H1 (cell line): ENCODE results near the gene SLC25A36. TPM values are rescaled to one million over a fixed set of nuclear protein-coding genes. Genes with fewer than 3 reads are reported as not detected.

Source experiments
- ASH2L ChIP-seq: fragments of 200-600, 300-600 bp; sonication (generic); IDR thresholded peaks from one replicate; pipeline ENCODE4 v1.7.1; 2017; ENCODE audit warnings: low read length
- BACH1 ChIP-seq: IDR thresholded peaks from 2 replicates; pipeline ENCODE4 v1.6.1; 2012; ENCODE audit warnings: low read length, improper control_type of control experiment
- CBX5 ChIP-seq: fragments of 300-800, 300-1000 bp; sonication (generic); IDR thresholded peaks from 2 replicates; pipeline ENCODE4 v1.7.1; 2016; ENCODE audit warnings: antibody characterized with exemption, low read length, low read depth
- CBX8 ChIP-seq: fragments of 300-800, 300-1000 bp; sonication (generic); IDR thresholded peaks from 2 replicates; pipeline ENCODE4 v1.7.1; 2016; ENCODE audit warnings: low read depth, low read length, borderline replicate concordance
- CEBPB ChIP-seq: IDR thresholded peaks from 2 replicates; pipeline ENCODE4 v1.6.1; 2012; ENCODE audit warnings: low read depth, low read length
- CHD1 ChIP-seq: IDR thresholded peaks from 2 replicates; pipeline ENCODE4 v1.6.1; 2012; ENCODE audit warnings: low read depth, low read length, improper control_type of control experiment
- CHD2 ChIP-seq: IDR thresholded peaks from 2 replicates; pipeline ENCODE4 v1.6.1; 2012; ENCODE audit warnings: low read length, improper control_type of control experiment
- CTBP2 ChIP-seq: IDR thresholded peaks from 2 replicates; pipeline ENCODE4 v1.7.0; 2011; ENCODE audit warnings: borderline replicate concordance, mild to moderate bottlenecking, moderate library complexity, mixed read lengths, low read length; ENCODE audit not compliant: insufficient read depth, insufficient read length
- EGR1 ChIP-seq: IDR thresholded peaks from 2 replicates; pipeline ENCODE4 v1.6.1; 2011; ENCODE audit warnings: low read depth, low read length, borderline replicate concordance
- FOSL1 ChIP-seq: IDR thresholded peaks from 2 replicates; pipeline ENCODE4 v1.6.1; 2011; ENCODE audit warnings: mild to moderate bottlenecking, low read depth, low read length, moderate library complexity; ENCODE audit not compliant: insufficient read depth
- HDAC2 ChIP-seq, 2 experiments: fragments of 300-600 bp in 1 of 2; sonication (generic) in 1 of 2; IDR thresholded peaks; 2 replicates each; pipeline ENCODE4 v1.6.1; 2011 to 2012; ENCODE audit warnings: low read depth in 2 of 2, low read length in 2 of 2, mild to moderate bottlenecking in 2 of 2, moderate library complexity in 2 of 2, borderline replicate concordance in 1 of 2, inconsistent platforms in 1 of 2
- KDM1A ChIP-seq: fragments of 200-600, 300-600 bp; sonication (generic); IDR thresholded peaks from 2 replicates; pipeline ENCODE4 v1.7.1; 2016; ENCODE audit warnings: mild to moderate bottlenecking, low read length, borderline replicate concordance
- KDM4A ChIP-seq: IDR thresholded peaks from one replicate; pipeline ENCODE4 v1.7.1; 2012; ENCODE audit warnings: low read depth, mild to moderate bottlenecking, moderate library complexity, low read length, inconsistent platforms; ENCODE audit not compliant: severe bottlenecking
- MAFK ChIP-seq: IDR thresholded peaks from 2 replicates; pipeline ENCODE4 v1.6.1; 2012; ENCODE audit warnings: low read depth, mild to moderate bottlenecking, improper control_type of control experiment, low read length
- PHF8 ChIP-seq: fragments of 200-600 bp; sonication (generic); conservative IDR thresholded peaks from 2 replicates; pipeline ENCODE4 v1.7.1; 2012; ENCODE audit warnings: low read depth, mild to moderate bottlenecking, inconsistent platforms, low read length, moderate library complexity
- RAD21 ChIP-seq, 2 experiments: IDR thresholded peaks in 1 of 2; conservative IDR thresholded peaks in 1 of 2; 2 replicates each; pipeline ENCODE4 v1.6.1; 2011; ENCODE audit warnings: low read depth in 2 of 2, low read length in 2 of 2, improper control_type of control experiment in 1 of 2, inconsistent platforms in 1 of 2, mild to moderate bottlenecking in 1 of 2, moderate library complexity in 1 of 2
- RFX5 ChIP-seq: IDR thresholded peaks from 2 replicates; pipeline ENCODE4 v1.6.1; 2011; ENCODE audit warnings: low read depth, low read length, improper control_type of control experiment, borderline replicate concordance
- RXRA ChIP-seq: IDR thresholded peaks from 2 replicates; pipeline ENCODE4 v1.6.1; 2011; ENCODE audit warnings: low read depth, mild to moderate bottlenecking, low read length, moderate library complexity; ENCODE audit not compliant: insufficient read depth
- SP1 ChIP-seq: IDR thresholded peaks from 2 replicates; pipeline ENCODE4 v1.6.1; 2011; ENCODE audit warnings: low read depth, low read length
- SP2 ChIP-seq: IDR thresholded peaks from 2 replicates; pipeline ENCODE4 v1.6.1; 2012; ENCODE audit warnings: mild to moderate bottlenecking, low read length, inconsistent platforms
- YY1 ChIP-seq: IDR thresholded peaks from 2 replicates; pipeline ENCODE4 v1.6.1; 2011; ENCODE audit warnings: low read depth, mild to moderate bottlenecking, low read length
- ZNF274 ChIP-seq: IDR thresholded peaks from 2 replicates; pipeline ENCODE4 v1.7.0; 2012; ENCODE audit warnings: low read length, borderline replicate concordance; ENCODE audit errors: extremely low read depth
- polyA plus RNA-seq, 7 experiments: library from polyadenylated mRNA; depleted of rRNA in 3 of 7; stranded (reverse) in 5 of 7; unstranded in 2 of 7; fragments of >200 nt in 5 of 7; fragments of 200-250 nt in 2 of 7; gene quantifications; 1 replicate in 5 of 7; 2 replicates in 1 of 7; 4 replicates in 1 of 7; pipeline versions ENCODE4 v1.2.1 to v1.2.3, GENCODE V29; 2011 to 2013; ENCODE audit warnings: missing spikeins in 2 of 7, mixed read lengths in 2 of 7
- total RNA-seq: library from RNA; stranded (reverse); fragmentation: NEBNext Ultra II Directional; extraction: Animal tissue kit (Norgen Biotek cat#: 25700); gene quantifications from 2 replicates; pipeline ENCODE4 v1.2.1, GENCODE V29; 2021
- TF ChIP-seq, protein P1 (sequence below): IDR thresholded peaks from 2 replicates; pipeline ENCODE4 v1.6.1; 2011; ENCODE audit warnings: low read length, improper control_type of control experiment

Gene SLC25A36
- total and polyA plus RNA-seq, 2 of the 8 experiments (the other 6 are each of a cell fraction or from before 2014, with no cell fraction given), result 42.9 to 71.8 TPM

DNA sequence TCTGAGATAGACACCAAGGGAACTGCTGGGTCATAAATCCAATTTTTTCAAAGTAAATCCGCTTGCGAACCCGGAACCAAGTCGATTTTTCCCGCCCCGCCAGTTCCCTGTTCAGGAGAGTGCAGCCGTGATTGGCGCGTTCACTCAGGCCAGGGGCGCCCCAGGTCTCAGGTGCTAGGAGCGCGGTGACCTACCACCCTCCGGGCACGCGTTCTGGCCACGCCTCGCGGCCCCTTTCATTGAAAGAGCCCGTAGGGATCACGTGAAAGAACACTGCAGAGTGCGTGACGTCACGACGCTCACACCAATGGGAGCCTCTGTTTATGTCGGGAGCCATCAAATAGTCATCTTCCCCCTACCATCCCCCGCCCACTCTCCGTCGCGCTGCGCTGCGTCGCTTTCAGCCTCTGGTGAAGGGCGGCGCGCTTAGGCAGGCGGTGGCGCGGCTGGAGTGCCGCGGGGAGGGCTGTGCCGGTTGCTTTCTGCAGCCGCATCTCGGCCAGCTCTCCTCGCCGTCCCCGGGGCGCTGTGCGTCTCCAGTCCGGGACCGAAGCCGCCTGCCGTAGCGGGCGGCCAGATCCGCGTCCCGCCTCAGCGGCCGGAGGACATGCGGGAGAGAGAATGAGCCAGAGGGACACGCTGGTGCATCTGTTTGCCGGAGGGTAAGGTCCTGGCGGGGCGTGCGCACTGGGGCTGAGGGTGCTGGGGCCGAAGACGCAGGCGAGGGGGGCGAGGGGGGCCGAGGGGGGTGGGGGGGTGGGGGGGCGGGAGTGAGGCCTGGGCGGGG lies at the start of gene SLC25A36 (continued):
- TF ChIP-seq CHD2, result peak; percentile 67
- TF ChIP-seq FOSL1, result no peak
- no peak for TF ChIP-seq MAFK
- TF ChIP-seq EGR1, result no peak
- no peak for TF ChIP-seq RAD21 (IDR thresholded peaks at IDR 0.05 in 1 of 2, conservative IDR thresholded peaks at IDR 0.05 in 1 of 2; ENCODE audit: low read depth in 2 of 2, low read length in 2 of 2)
- TF ChIP-seq KDM1A, result no peak
- TF ChIP-seq CBX8, result no peak
- TF ChIP-seq RXRA, result no peak
- no peak for TF ChIP-seq SP2
- peak; percentile 83 for TF ChIP-seq SP1
- TF ChIP-seq HDAC2 (IDR thresholded peaks at IDR 0.05; ENCODE audit: borderline replicate concordance in 1 of 2, low read depth in 2 of 2, low read length in 2 of 2), result no peak
- TF ChIP-seq RFX5, result no peak
- no peak; the same call in 1 of the 2 replicates for TF ChIP-seq CEBPB
- no peak for TF ChIP-seq CHD1
- peak; percentile 36; the same call in 1 of the 2 replicates for TF ChIP-seq BACH1
- TF ChIP-seq ASH2L, result peak; percentile 80
- no peak for TF ChIP-seq ZNF274
- TF ChIP-seq, protein P1, sequence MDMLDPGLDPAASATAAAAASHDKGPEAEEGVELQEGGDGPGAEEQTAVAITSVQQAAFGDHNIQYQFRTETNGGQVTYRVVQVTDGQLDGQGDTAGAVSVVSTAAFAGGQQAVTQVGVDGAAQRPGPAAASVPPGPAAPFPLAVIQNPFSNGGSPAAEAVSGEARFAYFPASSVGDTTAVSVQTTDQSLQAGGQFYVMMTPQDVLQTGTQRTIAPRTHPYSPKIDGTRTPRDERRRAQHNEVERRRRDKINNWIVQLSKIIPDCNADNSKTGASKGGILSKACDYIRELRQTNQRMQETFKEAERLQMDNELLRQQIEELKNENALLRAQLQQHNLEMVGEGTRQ, result peak; percentile 82
- TF ChIP-seq CTBP2, result no peak
- no peak for TF ChIP-seq CBX5
- TF ChIP-seq YY1, result no peak; the same call in 1 of the 2 replicates
- peak; percentile 87 for TF ChIP-seq KDM4A
- TF ChIP-seq PHF8, result peak; percentile 93
